HepG2 (cell line): ENCODE data around the gene DOCK10.

Experiments used
- PPARG ChIP-seq: conservative IDR thresholded peaks from 2 replicates; pipeline ENCODE4 v1.6.1; 2016; ENCODE audit warnings: missing biosample characterization, missing genetic modification reagents
- RXRA ChIP-seq: sonication (generic); formaldehyde crosslinking; IDR thresholded peaks from 2 replicates; pipeline ENCODE4 v1.5.1; 2020; ENCODE audit warnings: missing genetic modification reagents
- ZNF138 ChIP-seq: sonication (generic); formaldehyde crosslinking; IDR thresholded peaks from 2 replicates; pipeline ENCODE4 v1.5.0; 2020; ENCODE audit warnings: mild to moderate bottlenecking, low read depth, missing genetic modification reagents
- ZSCAN30 ChIP-seq: sonication (generic); formaldehyde crosslinking; IDR thresholded peaks from 2 replicates; pipeline ENCODE4 v1.5.0; 2020; ENCODE audit warnings: mild to moderate bottlenecking, missing genetic modification reagents

DNA sequence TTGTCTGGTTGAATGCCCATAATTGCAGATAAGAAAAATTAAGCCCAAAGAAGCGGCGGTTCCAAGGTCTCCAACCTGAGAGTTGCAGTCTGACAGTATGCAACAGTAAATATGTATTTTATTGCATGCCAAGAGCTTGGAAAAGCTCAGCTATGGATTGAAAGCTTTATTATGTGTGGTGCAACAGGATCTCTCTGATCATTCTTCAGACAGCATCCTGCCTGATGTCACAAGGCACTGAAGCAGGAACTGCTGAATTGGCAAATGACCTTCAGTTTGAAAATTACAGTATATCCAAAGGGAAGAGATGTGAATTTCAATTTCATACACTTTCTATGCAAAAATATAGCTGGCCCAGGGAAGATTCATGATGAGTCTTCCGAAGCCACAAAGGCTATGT, 42.5 kb downstream of the DOCK10 start:
- TF ChIP-seq PPARG (CRISPR knock-in tag) (no peak), ZNF138 (CRISPR knock-in tag) (no peak), ZSCAN30 (CRISPR knock-in tag) (no peak), RXRA (CRISPR knock-in tag) (no peak)
